ENCODE measurements around the gene ARMH3.
A peak's percentile ranks its signal among the peaks of the same experiment; 100 is the strongest.

ARMH3 gene

GRCh38 chr10:101938305-101939007 is 117.5 kb downstream of the ARMH3 start:
- DNase-seq = peak; percentile 23

- no peak for DNase-seq
Measured at GRCh38 chr10:101935431-101935830, 120.5 kb downstream of the ARMH3 start.

GRCh38 chr10:101934686-101935305 is 121.2 kb downstream of the ARMH3 start:
- DNase-seq = no peak

GRCh38 chr10:101933976-101934375 is 122.0 kb downstream of the ARMH3 start:
- no peak for DNase-seq

- peak; percentile 76 for DNase-seq
Measured at GRCh38 chr10:101932183-101932582, 123.8 kb downstream of the ARMH3 start.

GRCh38 chr10:101925027-101925426 is 130.9 kb downstream of the ARMH3 start:
- DNase-seq = no peak

GRCh38 chr10:101923256-101923655 is 132.7 kb downstream of the ARMH3 start:
- no peak for DNase-seq

GRCh38 chr10:101922846-101923245 is 133.1 kb downstream of the ARMH3 start:
- DNase-seq = no peak

GRCh38 chr10:101920546-101920945 is 135.4 kb downstream of the ARMH3 start:
- peak; percentile 63 for DNase-seq

GRCh38 chr10:101919026-101919770 is 136.8 kb downstream of the ARMH3 start:
- no peak for DNase-seq

GRCh38 chr10:101912561-101913179 is 143.3 kb downstream of the ARMH3 start:
- DNase-seq = no peak

GRCh38 chr10:101906586-101907183 is 149.3 kb downstream of the ARMH3 start:
- DNase-seq = no peak

GRCh38 chr10:101905251-101905650 is 150.7 kb downstream of the ARMH3 start:
- DNase-seq = no peak

GRCh38 chr10:101903827-101904550 is 152.0 kb downstream of the ARMH3 start:
- no peak for DNase-seq

GRCh38 chr10:101902820-101903145 is 153.2 kb downstream of the ARMH3 start:
- DNase-seq = no peak

- no peak for DNase-seq
Measured at GRCh38 chr10:101902032-101902819, 153.7 kb downstream of the ARMH3 start.

- no peak for DNase-seq
Measured at GRCh38 chr10:101901340-101901739, 154.6 kb downstream of the ARMH3 start.

GRCh38 chr10:101897633-101898032 is 158.3 kb downstream of the ARMH3 start:
- no peak for DNase-seq

- no peak for DNase-seq
Measured at GRCh38 chr10:101896225-101896877, 159.6 kb downstream of the ARMH3 start.

GRCh38 chr10:101895781-101896180 is 160.2 kb downstream of the ARMH3 start:
- DNase-seq = no peak

GRCh38 chr10:101894742-101895141 is 161.2 kb downstream of the ARMH3 start:
- DNase-seq = no peak
